Measurements from ENCODE around the gene EPB41.
"Not testable (repeated sequence)": the region's sequence is repeated elsewhere in the genome, so short reads cannot be mapped to it uniquely, and the experiment has no call there.

EPB41 gene

GRCh38 chr1:28983509-28984310 lies 69.3 kb downstream of the EPB41 start:
- DNase-seq = no peak

DNA sequence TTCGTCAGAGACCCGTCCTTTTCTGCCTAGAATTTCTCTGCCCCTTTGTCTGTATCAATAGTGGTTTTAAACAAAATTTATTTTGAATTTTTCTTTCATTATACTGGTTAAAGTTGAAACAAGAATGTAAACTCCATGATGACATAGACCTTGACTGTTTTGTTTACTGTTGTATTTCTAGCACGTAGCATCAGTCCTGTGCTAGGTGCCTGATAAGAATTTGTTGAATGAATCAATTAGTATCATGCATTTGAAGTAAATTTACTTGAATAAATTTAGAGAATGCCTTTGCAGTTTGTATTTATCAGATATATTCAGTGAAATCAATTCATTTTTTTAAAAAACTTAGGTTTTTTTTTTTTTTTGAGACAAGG lies 69.9 kb downstream of the EPB41 start:
- no peak for DNase-seq

DNA sequence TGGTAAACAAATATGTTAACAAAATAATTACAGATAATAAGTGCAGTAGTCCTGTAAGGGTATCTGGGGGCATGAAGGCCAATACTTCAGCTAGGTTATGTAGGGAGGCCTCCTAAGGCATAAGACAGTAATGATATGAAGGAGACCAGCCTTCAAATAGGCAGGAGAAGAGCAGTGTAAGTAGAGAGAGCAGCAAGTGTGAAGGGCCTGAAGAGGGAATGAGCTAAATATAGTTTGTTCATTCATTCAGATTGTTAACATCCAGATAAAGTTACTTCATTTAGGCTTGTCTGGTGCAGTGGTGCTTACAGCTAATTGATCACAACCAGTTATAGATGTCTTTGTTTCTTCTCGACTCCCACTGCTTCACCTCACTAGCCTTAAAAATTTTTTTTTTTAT lies 71.1 kb downstream of the EPB41 start:
- DNase-seq = no peak

GRCh38 chr1:28986306-28986910 lies 72.0 kb downstream of the EPB41 start:
- DNase-seq = no peak

- no peak for DNase-seq
Measured at GRCh38 chr1:29002792-29003191, 88.4 kb downstream of the EPB41 start.

DNA sequence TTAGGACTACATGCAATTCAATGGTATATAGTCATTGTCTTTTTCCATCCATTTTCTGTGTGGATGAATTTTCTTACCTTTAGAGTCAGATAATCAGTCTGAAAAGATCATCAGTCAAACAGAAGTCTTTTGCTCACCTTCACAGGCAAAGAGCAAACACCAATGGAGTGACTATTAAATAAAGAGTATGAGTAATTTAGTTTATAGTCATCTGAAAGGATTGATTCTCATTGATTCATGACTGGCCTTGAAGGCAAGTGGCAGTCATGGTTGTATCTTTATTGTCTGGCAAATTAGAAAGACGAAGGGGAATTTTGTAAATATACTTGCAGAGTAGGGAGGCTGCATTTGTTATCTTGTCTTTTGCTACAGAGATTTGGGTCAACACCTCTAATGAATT lies 89.9 kb downstream of the EPB41 start:
- no peak for DNase-seq

DNA sequence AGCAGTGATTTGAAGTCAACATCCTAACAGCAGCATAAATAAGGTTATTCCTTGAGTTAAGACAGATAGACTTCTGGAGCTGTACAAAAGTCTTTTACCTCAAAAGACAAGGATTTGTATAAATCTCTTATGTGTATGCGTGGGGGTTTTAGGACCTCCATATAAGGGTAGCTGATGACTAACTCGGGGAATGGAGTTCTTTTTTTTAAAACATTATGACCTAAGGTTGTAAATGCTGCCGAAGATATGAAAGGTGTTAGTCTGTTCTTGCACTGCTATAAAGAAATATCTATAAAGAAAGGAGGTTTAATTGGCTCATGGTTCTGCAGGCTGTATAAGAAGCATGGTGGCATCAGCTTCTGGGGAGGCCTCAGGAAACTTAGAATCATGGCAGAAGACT lies 90.4 kb downstream of the EPB41 start:
- no peak for DNase-seq

DNA sequence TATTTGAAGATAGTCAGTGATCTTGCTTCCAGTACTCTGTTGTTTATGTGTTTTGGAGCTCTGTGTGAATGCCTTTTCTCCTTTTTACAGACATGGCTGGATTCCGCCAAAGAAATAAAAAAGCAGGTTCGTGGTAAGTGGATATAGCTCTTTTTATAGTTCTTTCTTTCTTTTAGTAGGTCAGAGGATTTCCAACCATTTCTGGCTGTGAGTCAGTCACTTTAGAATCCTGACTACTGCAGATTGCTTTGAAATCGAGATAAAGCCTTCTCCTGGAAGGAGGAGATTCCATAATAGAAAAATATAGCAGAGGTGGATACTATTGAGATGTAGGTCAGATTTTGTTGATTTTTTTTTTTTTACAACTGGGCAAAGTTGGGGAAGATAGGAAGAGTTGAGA lies 97.4 kb downstream of the EPB41 start:
- no peak for DNase-seq

GRCh38 chr1:29017235-29017634 lies 102.9 kb downstream of the EPB41 start:
- no peak for DNase-seq

DNA sequence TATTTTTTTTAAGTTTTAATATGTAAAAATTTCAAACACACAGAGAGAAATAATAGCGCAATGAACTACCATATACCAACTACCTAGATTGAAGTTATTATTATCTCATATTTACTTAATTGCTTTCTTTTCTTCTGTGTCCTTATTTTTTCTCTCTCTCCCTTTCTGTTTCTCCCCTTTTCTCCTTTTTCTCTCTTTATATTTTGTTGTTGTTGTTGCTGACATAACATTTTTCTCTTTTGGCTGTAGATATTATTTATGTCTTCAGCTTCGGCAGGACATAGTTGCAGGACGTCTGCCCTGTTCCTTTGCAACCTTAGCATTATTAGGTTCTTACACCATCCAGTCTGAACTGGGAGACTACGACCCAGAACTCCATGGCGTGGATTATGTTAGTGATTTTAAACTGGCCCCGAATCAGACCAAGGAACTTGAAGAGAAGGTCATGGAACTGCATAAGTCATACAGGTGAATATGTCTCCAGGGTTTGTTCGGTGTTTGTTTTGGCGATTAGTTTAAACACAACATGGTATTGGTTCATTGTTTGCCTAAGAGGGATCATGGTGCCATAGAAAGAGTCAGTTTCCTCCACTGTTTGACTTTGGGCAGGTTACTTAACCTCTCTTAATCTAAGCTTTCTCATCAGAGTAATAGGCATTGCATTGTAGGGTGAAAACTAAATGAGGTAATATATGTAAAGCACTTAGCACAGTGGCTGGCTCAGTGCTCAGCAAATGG lies 103.8 kb downstream of the EPB41 start:
- no peak for DNase-seq

GRCh38 chr1:29022620-29023019 lies 108.3 kb downstream of the EPB41 start:
- DNase-seq = no peak

GRCh38 chr1:29029667-29030066 lies 115.3 kb downstream of the EPB41 start:
- no peak for DNase-seq

- DNase-seq = no peak
Measured at GRCh38 chr1:29032841-29033240, 118.5 kb downstream of the EPB41 start.

GRCh38 chr1:29033829-29034466 lies 119.6 kb downstream of the EPB41 start:
- peak; percentile 36 for DNase-seq

DNA sequence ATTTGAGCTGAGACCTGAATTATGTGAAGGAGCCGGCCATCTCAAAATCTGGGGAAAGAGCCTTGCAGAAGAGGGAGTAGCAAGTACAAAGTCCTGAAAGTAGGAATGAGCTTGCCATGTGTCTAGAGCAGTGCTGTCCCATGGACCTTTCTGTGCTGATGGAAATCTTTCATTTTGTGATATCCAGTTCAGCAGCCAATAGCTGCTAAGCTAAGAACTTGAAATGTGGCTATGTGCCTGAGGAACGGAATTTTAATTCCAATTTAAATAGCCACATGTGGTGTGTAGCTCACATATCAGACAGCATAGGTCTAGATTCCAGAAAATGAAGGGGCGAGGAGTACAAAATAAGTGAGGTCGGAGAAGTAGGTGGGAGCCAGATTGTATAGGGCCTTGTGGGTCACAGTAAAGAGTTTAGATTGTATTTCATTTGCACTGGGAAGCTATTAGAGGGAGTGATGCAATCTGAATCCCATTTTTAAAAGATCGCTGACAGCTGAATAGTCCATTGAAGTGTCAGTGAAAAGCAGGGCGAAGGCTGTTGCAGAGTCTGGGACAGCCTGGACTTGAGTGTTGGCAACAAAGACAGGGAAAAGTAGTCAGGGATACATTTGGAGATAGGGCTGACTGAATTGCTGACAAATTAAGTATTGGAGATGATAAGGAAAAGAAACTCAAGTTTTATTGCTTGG lies 129.1 kb downstream of the EPB41 start:
- DNase-seq = no peak

DNA sequence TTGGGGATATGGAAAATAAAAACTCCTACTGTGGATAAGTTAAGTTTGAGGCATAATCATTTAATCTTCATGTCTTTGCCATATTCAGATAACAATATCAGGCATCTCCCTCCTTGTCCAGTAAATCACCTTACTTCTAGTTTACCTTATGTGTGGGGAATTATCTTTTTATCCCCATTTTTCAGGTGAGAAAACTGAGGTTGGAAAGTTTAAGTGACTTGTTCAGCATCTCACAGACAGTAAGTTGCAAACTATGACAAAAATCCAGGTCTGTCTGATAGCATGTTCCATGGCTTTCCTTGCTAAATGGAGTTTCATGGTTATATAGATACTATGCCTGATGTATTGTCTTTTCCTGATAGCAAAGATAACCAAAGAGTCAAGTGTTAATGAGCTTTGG lies 129.6 kb downstream of the EPB41 start:
- DNase-seq = no peak

DNA sequence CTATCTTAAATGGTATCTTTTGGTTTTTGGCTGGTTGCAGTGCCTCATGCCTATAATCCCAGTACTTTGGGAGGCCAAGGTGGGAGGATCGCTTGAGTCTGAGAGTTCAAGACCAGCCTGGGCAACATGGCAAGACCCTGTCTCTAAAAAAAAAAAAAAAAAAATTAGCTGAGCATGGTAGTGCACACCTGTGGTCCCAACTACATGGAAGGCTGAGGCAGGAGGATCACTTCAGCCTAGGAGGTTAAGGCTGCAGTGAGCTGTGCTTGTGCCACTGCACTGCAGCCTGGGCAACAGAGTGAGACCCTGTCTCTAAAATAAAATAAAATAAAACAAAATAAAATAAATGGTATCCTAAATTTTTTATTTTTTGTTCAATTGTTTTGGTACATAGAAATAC lies 131.3 kb downstream of the EPB41 start:
- DNase-seq = not testable (repeated sequence)

DNA sequence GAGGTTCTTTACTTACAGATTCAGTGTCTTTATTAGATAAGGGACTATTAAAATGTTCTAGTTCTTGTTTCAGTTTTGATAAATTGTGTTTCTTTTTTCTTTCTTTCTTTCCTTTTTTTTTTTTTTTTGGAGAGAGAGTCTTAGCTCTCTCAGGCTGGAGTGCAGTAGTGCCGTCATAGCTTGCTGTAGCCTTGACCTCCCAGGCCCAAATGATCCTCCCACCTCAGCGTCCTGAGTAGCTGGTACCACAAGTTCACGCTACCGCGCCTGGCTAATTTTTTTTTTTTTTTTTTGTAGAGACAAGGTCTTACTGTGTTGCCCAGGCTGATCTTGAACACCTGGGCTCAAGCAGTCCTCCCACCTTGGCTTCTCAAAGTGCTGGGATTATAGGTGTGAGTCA lies 132.8 kb downstream of the EPB41 start:
- DNase-seq = no peak

DNA sequence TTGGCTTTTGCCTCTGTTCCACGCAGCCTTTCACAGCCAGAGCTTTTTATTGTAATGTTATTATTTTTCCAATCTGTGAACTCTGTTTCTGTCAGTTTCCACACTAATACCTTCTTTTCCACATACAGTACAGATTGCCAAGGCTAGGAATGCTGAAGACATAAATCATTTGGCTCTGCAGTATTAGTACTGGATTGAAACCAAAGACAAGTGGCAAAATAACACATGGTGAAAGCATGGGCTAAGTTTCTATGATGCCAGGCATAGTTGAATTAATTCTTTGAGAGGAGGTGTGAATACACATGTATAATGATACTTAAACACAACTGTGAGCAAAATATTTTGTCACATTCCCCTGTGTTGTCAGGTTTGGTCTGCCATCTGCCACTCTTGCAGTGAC lies 135.8 kb downstream of the EPB41 start:
- no peak for DNase-seq

DNA sequence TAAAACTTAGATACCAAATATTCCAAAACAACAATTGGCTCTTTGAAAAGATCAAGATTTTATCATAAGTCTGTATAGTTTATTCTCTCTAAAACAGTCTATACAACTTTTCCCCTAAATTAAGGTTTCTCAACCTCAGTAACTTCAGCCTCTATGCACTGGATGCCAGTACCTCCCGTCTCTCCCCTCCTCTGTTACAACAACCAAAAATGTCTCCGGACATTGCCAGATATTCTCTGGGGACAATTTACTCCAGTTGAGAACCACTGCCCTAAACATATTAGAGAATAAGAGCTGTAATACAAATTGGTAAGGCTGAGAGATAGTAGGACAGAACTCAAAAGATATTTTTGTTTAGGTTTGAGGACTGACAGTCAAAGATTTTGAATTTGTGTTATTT lies 137.7 kb downstream of the EPB41 start:
- no peak for DNase-seq

GRCh38 chr1:29052941-29053340 lies 138.6 kb downstream of the EPB41 start:
- DNase-seq = no peak

- no peak for DNase-seq
Measured at GRCh38 chr1:29055160-29055559, 140.8 kb downstream of the EPB41 start.

- no peak for DNase-seq
Measured at GRCh38 chr1:29056256-29056655, 141.9 kb downstream of the EPB41 start.

Data from activated CD4-positive, alpha-beta T cell treated with anti-CD3 and anti-CD28 coated beads, Interleukin-10, Interleukin-2, amounts not matched to agents 100 ng/mL and 50 ng/mL, durations not matched to agents 16 hours and 8 hours (primary cell).